HepG2 (cell line): ENCODE results near the gene ITLN2. TPM values are rescaled to one million over a fixed set of nuclear protein-coding genes. Genes with fewer than 3 reads are reported as not detected.

Experiments used
- ATAC-seq: fragments of 200-7000 bp; cut with Tn5 transposase; 3 replicates; pipeline ENCODE4 v1.9.1; 2020; ENCODE audit warnings: mild to moderate bottlenecking, moderate library complexity
- BruUV-seq: library from RNA; stranded (reverse); fragments of 400-500 nt; replicated peaks from 2 replicates; lab custom pipeline; 2021; lab: Mats Ljungman, UMichigan
- CTCF ChIA-PET: fragments of 300-600 bp; formaldehyde crosslinking; extraction: SDS; loops from one replicate; lab custom pipeline; 2021; ENCODE audit warnings: low total read pairs, inconsistent platforms, low intra/inter-chr PET ratio; lab: Yijun Ruan, JAX
- POLR2A ChIA-PET: fragments of 350-600 bp; sonication (Branson Sonifier 250); formaldehyde crosslinking; loops from one replicate; lab custom pipeline; 2020; ENCODE audit warnings: antibody characterized with exemption, inconsistent platforms; lab: Yijun Ruan, JAX
- DNase-seq: peaks from one replicate; pipeline ENCODE4 v3.0.0-alpha.2; 2015; ENCODE audit warnings: low spot score
- FAIRE-seq: peaks from 3 replicates; lab custom pipeline; 2011; peaks lifted over from hg19 to GRCh38; lab: Jason Lieb, UNC
- H2AFZ ChIP-seq: one replicate; pipeline ENCODE4 v1.6.1; 2011; ENCODE audit warnings: low read length, inconsistent platforms
- H3K27ac ChIP-seq: fragments of 300-600 bp; 3 replicates; pipeline ENCODE4 v1.8.0; 2011; ENCODE audit warnings: mixed run types, mild to moderate bottlenecking, mixed read lengths, low read length, inconsistent platforms; ENCODE audit not compliant: insufficient read depth; ENCODE audit errors: extremely low read length
- H3K27me3 ChIP-seq, 2 experiments: fragments of 200-600 bp in 1 of 2; 2 replicates in 1 of 2; 3 replicates in 1 of 2; pipeline versions ENCODE4 v1.6.0 to v1.8.0; 2011; ENCODE audit warnings: low read length in 2 of 2, mild to moderate bottlenecking in 2 of 2, moderate library complexity in 2 of 2, inconsistent platforms in 1 of 2; ENCODE audit not compliant: insufficient read depth in 2 of 2, control insufficient read depth in 1 of 2
- H3K36me3 ChIP-seq, 2 experiments: fragments of 200-600 bp in 1 of 2; replicated peaks in 1 of 2; 2 replicates in 1 of 2; 3 replicates in 1 of 2; pipeline versions ENCODE4 v1.5.1 to v1.8.0; 2011; ENCODE audit warnings: low read length in 2 of 2, inconsistent platforms in 1 of 2; ENCODE audit not compliant: insufficient read depth in 2 of 2, control insufficient read depth in 1 of 2
- H3K4me1 ChIP-seq: 2 replicates; pipeline ENCODE4 v1.5.1; 2012; ENCODE audit warnings: low read length, inconsistent platforms; ENCODE audit not compliant: insufficient read depth
- H3K4me2 ChIP-seq: 2 replicates; pipeline ENCODE4 v1.6.0; 2011; ENCODE audit warnings: low read depth, low read length, inconsistent platforms
- H3K4me3 ChIP-seq, 3 experiments: fragments of 200-600 bp in 1 of 3; sonication (generic), shearing (Covaris generic) in 1 of 3; replicated peaks in 1 of 3; 2 replicates each; pipeline ENCODE4 v1.5.1; 2011 to 2016; ENCODE audit warnings: low read length in 3 of 3, inconsistent platforms in 2 of 3, low read depth in 2 of 3, mild to moderate bottlenecking in 2 of 3, control low read depth in 1 of 3, mixed read lengths in 1 of 3; ENCODE audit not compliant: insufficient read depth in 1 of 3
- H3K79me2 ChIP-seq: one replicate; pipeline ENCODE4 v1.6.1; 2011; ENCODE audit warnings: low read length, inconsistent platforms; ENCODE audit not compliant: insufficient read depth
- H3K9ac ChIP-seq: 2 replicates; pipeline ENCODE4 v1.6.0; 2011; ENCODE audit warnings: mild to moderate bottlenecking, low read depth, low read length, inconsistent platforms; ENCODE audit not compliant: insufficient read depth
- H3K9me3 ChIP-seq: 2 replicates; pipeline ENCODE4 v1.5.1; 2012; ENCODE audit warnings: mild to moderate bottlenecking, low read length
- H4K20me1 ChIP-seq: 2 replicates; pipeline ENCODE4 v1.6.0; 2011; ENCODE audit warnings: inconsistent platforms, mild to moderate bottlenecking, low read length, moderate library complexity; ENCODE audit not compliant: insufficient read depth
- CTCF ChIP-seq: sonication (generic); formaldehyde crosslinking; IDR thresholded peaks from 2 replicates; pipeline ENCODE4 v1.5.0; 2020; ENCODE audit warnings: mild to moderate bottlenecking, missing genetic modification reagents, moderate library complexity
- ERF ChIP-seq: IDR thresholded peaks from 2 replicates; pipeline ENCODE4 v1.6.1; 2018; ENCODE audit warnings: missing biosample characterization, missing genetic modification reagents
- GLMP ChIP-seq: sonication (generic); formaldehyde crosslinking; IDR thresholded peaks from 2 replicates; pipeline ENCODE4 v1.9.0; 2021; ENCODE audit warnings: missing genetic modification reagents, mild to moderate bottlenecking, borderline replicate concordance
- KAT8 ChIP-seq: IDR thresholded peaks from 2 replicates; pipeline ENCODE4 v1.6.1; 2016; ENCODE audit warnings: missing genetic modification reagents, missing compliant biosample characterization
- NR2F1 ChIP-seq, 2 experiments: fragments of 450-650 bp in 1 of 2; formaldehyde crosslinking in 1 of 2; IDR thresholded peaks; 2 replicates each; pipeline versions ENCODE4 v1.5.0 to v1.6.1; 2016 to 2020; ENCODE audit warnings: mild to moderate bottlenecking in 1 of 2, missing compliant biosample characterization in 1 of 2, missing genetic modification reagents in 1 of 2, moderate library complexity in 1 of 2
- PHF5A ChIP-seq: IDR thresholded peaks from one replicate; pipeline ENCODE4 v1.6.1; 2018; ENCODE audit warnings: low read depth, missing genetic modification reagents; ENCODE audit not compliant: unreplicated experiment
- POGZ ChIP-seq: sonication (generic); formaldehyde crosslinking; IDR thresholded peaks from 2 replicates; pipeline ENCODE4 v1.4.0; 2020; ENCODE audit warnings: mild to moderate bottlenecking, missing genetic modification reagents
- PRMT3 ChIP-seq: sonication (generic); formaldehyde crosslinking; IDR thresholded peaks from 2 replicates; pipeline ENCODE4 v1.8.1; 2022; ENCODE audit warnings: low read depth, mild to moderate bottlenecking, moderate library complexity, missing genetic modification reagents, borderline replicate concordance
- RCOR2 ChIP-seq: IDR thresholded peaks from 2 replicates; pipeline ENCODE4 v1.6.1; 2016; ENCODE audit warnings: missing biosample characterization, missing genetic modification reagents
- RFXANK ChIP-seq: IDR thresholded peaks from 2 replicates; pipeline ENCODE4 v1.6.1; 2016
- TCF7 ChIP-seq: sonication (generic); IDR thresholded peaks from 2 replicates; pipeline ENCODE4 v1.6.1; 2016; ENCODE audit warnings: antibody characterized with exemption, low read depth
- ZNF441 ChIP-seq: sonication (generic); formaldehyde crosslinking; IDR thresholded peaks from 2 replicates; pipeline ENCODE4 v1.7.0; 2021; ENCODE audit warnings: missing genetic modification reagents, borderline replicate concordance
- ZNF773 ChIP-seq: sonication (generic); formaldehyde crosslinking; IDR thresholded peaks from 2 replicates; pipeline ENCODE4 v1.4.0; 2020; ENCODE audit warnings: missing genetic modification reagents, borderline replicate concordance
- ZNF878 ChIP-seq: sonication (generic); formaldehyde crosslinking; IDR thresholded peaks from 2 replicates; pipeline ENCODE4 v1.8.1; 2023; ENCODE audit warnings: mild to moderate bottlenecking, missing genetic modification reagents, moderate library complexity
- ZSCAN9 ChIP-seq: IDR thresholded peaks from 2 replicates; pipeline ENCODE4 v1.6.1; 2016; ENCODE audit warnings: borderline replicate concordance
- WGBS: methylation state at CpG from one replicate; pipeline ENCODE4 v1.1.6; 2017; ENCODE audit warnings: low lambda C conversion rate; 5-methylcytosine and 5-hydroxymethylcytosine counted together
- in situ Hi-C: cut with HindIII; loops from 2 replicates; pipeline ENCODE4 v1.10.0; 2017; ENCODE audit warnings: low pct_unique_long_range_greater_than_20kb; ENCODE audit not compliant: extremely low pct_ligation_motif_present
- intact Hi-C: fragments of 100-400 bp; cut with micrococcal nuclease; formaldehyde crosslinking; loops from one replicate; pipeline ENCODE4 v1.10.0; 2022; ENCODE audit not compliant: unreplicated experiment
- polyA plus RNA-seq, 8 experiments: library from polyadenylated mRNA; depleted of rRNA in 3 of 8; stranded (reverse) in 7 of 8; unstranded in 1 of 8; fragments of >200 nt; fragmentation: Illumina TruSeq in 4 of 8; extraction: Trizol in 4 of 8; gene quantifications; 2 replicates each; pipeline versions ENCODE4 v1.2.1 to v1.2.3, GENCODE V29; 2011 to 2016; ENCODE audit warnings: low read depth in 4 of 8, missing spikeins in 1 of 8, mixed read lengths in 1 of 8; ENCODE audit not compliant: insufficient read depth in 1 of 8
- total RNA-seq, 5 experiments: library from RNA; depleted of rRNA; stranded (reverse); fragments of >200 nt; fragmentation: Illumina TruSeq; extraction: Trizol; gene quantifications; 2 replicates each; pipeline ENCODE4 v1.2.3, GENCODE V29; 2016; ENCODE audit warnings: low read depth in 1 of 5
- TF ChIP-seq, protein P1 (sequence below): fragments of 450-650 bp; IDR thresholded peaks from 2 replicates; pipeline ENCODE4 v1.6.1; 2017

The ITLN2 gene
- total and polyA plus RNA-seq, 2 of the 13 experiments (the other 11 are each of a cell fraction or from before 2014, with no cell fraction given) = not detected

GRCh38 chr1:160945079-160945478 lies 9.5 kb downstream of the ITLN2 start:
- no peak for TF ChIP-seq POGZ (CRISPR knock-in tag)
- TF ChIP-seq, protein P1, sequence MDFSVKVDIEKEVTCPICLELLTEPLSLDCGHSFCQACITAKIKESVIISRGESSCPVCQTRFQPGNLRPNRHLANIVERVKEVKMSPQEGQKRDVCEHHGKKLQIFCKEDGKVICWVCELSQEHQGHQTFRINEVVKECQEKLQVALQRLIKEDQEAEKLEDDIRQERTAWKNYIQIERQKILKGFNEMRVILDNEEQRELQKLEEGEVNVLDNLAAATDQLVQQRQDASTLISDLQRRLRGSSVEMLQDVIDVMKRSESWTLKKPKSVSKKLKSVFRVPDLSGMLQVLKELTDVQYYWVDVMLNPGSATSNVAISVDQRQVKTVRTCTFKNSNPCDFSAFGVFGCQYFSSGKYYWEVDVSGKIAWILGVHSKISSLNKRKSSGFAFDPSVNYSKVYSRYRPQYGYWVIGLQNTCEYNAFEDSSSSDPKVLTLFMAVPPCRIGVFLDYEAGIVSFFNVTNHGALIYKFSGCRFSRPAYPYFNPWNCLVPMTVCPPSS = no peak
- no peak for TF ChIP-seq ZNF441 (CRISPR knock-in tag)
- TF ChIP-seq CTCF (CRISPR knock-in tag) = no peak
- TF ChIP-seq GLMP (CRISPR knock-in tag) = no peak
- no peak for TF ChIP-seq KAT8 (CRISPR knock-in tag)
- no peak for TF ChIP-seq ERF (CRISPR knock-in tag)
- TF ChIP-seq ZNF878 (CRISPR knock-in tag) = no peak
- no peak for TF ChIP-seq ZSCAN9 (CRISPR knock-in tag)
- no peak for TF ChIP-seq PHF5A (CRISPR knock-in tag)
- no peak for TF ChIP-seq RFXANK (CRISPR knock-in tag)
- TF ChIP-seq RCOR2 = no peak
- TF ChIP-seq NR2F1 (CRISPR knock-in tag; IDR thresholded peaks at IDR 0.05) = no peak
- no peak for TF ChIP-seq TCF7
- no peak for TF ChIP-seq ZNF773
- TF ChIP-seq PRMT3 (CRISPR knock-in tag) = no peak
- WGBS = 53% methylated on average over 15 of the region's 15 CpGs
- Histone ChIP-seq H3K36me3 (no peaks in the 10 kb centered on the region), H3K4me1 (peaks cover 15% of the 10 kb centered on the region), H3K9me3 (no peaks in the 10 kb centered on the region), H4K20me1 (no peaks in the 10 kb centered on the region), H3K79me2 (no peaks in the 10 kb centered on the region), H3K27me3 (peaks cover 1 to 7% of the 10 kb centered on the region in 2 experiments; a peak in 3 of 5 replicates), H3K9ac (no peak overlapping the region), H3K27ac (no peak overlapping the region), H3K4me3 (no peak overlapping the region), H2AFZ (no peak overlapping the region), H3K4me2 (no peak overlapping the region)
- ChIA-PET POLR2A (no interaction called here), CTCF (no interaction called here)
- DNase-seq = no peak
- no peak for FAIRE-seq
- intact Hi-C loops = no loop called here
- no peak for ATAC-seq
- no TSS peak for BruUV-seq
- in situ Hi-C loops = no loop called here
